HepG2 (cell line): ENCODE results near the gene POLR3K. TPM values are rescaled to one million over a fixed set of nuclear protein-coding genes. Genes with fewer than 3 reads are reported as not detected.

Experiments used
- ATAC-seq: fragments of 200-7000 bp; cut with Tn5 transposase; 3 replicates; pipeline ENCODE4 v1.9.1; 2020; ENCODE audit warnings: mild to moderate bottlenecking, moderate library complexity
- BruUV-seq: library from RNA; stranded (reverse); fragments of 400-500 nt; replicated peaks from 2 replicates; lab custom pipeline; 2021; lab: Mats Ljungman, UMichigan
- CTCF ChIA-PET: fragments of 300-600 bp; formaldehyde crosslinking; extraction: SDS; loops from one replicate; lab custom pipeline; 2021; ENCODE audit warnings: low total read pairs, inconsistent platforms, low intra/inter-chr PET ratio; lab: Yijun Ruan, JAX
- POLR2A ChIA-PET: fragments of 350-600 bp; sonication (Branson Sonifier 250); formaldehyde crosslinking; loops from one replicate; lab custom pipeline; 2020; ENCODE audit warnings: antibody characterized with exemption, inconsistent platforms; lab: Yijun Ruan, JAX
- DNase-seq: peaks from one replicate; pipeline ENCODE4 v3.0.0-alpha.2; 2015; ENCODE audit warnings: low spot score
- FAIRE-seq: peaks from 3 replicates; lab custom pipeline; 2011; peaks lifted over from hg19 to GRCh38; lab: Jason Lieb, UNC
- H2AFZ ChIP-seq: one replicate; pipeline ENCODE4 v1.6.1; 2011; ENCODE audit warnings: low read length, inconsistent platforms
- H3K27ac ChIP-seq: fragments of 300-600 bp; 3 replicates; pipeline ENCODE4 v1.8.0; 2011; ENCODE audit warnings: mixed run types, mild to moderate bottlenecking, mixed read lengths, low read length, inconsistent platforms; ENCODE audit not compliant: insufficient read depth; ENCODE audit errors: extremely low read length
- H3K27me3 ChIP-seq, 2 experiments: fragments of 200-600 bp in 1 of 2; 2 replicates in 1 of 2; 3 replicates in 1 of 2; pipeline versions ENCODE4 v1.6.0 to v1.8.0; 2011; ENCODE audit warnings: low read length in 2 of 2, mild to moderate bottlenecking in 2 of 2, moderate library complexity in 2 of 2, inconsistent platforms in 1 of 2; ENCODE audit not compliant: insufficient read depth in 2 of 2, control insufficient read depth in 1 of 2
- H3K36me3 ChIP-seq, 2 experiments: fragments of 200-600 bp in 1 of 2; replicated peaks in 1 of 2; 2 replicates in 1 of 2; 3 replicates in 1 of 2; pipeline versions ENCODE4 v1.5.1 to v1.8.0; 2011; ENCODE audit warnings: low read length in 2 of 2, inconsistent platforms in 1 of 2; ENCODE audit not compliant: insufficient read depth in 2 of 2, control insufficient read depth in 1 of 2
- H3K4me1 ChIP-seq: 2 replicates; pipeline ENCODE4 v1.5.1; 2012; ENCODE audit warnings: low read length, inconsistent platforms; ENCODE audit not compliant: insufficient read depth
- H3K4me2 ChIP-seq: 2 replicates; pipeline ENCODE4 v1.6.0; 2011; ENCODE audit warnings: low read depth, low read length, inconsistent platforms
- H3K4me3 ChIP-seq, 3 experiments: fragments of 200-600 bp in 1 of 3; sonication (generic), shearing (Covaris generic) in 1 of 3; replicated peaks in 1 of 3; 2 replicates each; pipeline ENCODE4 v1.5.1; 2011 to 2016; ENCODE audit warnings: low read length in 3 of 3, inconsistent platforms in 2 of 3, low read depth in 2 of 3, mild to moderate bottlenecking in 2 of 3, control low read depth in 1 of 3, mixed read lengths in 1 of 3; ENCODE audit not compliant: insufficient read depth in 1 of 3
- H3K79me2 ChIP-seq: one replicate; pipeline ENCODE4 v1.6.1; 2011; ENCODE audit warnings: low read length, inconsistent platforms; ENCODE audit not compliant: insufficient read depth
- H3K9ac ChIP-seq: 2 replicates; pipeline ENCODE4 v1.6.0; 2011; ENCODE audit warnings: mild to moderate bottlenecking, low read depth, low read length, inconsistent platforms; ENCODE audit not compliant: insufficient read depth
- H3K9me3 ChIP-seq: 2 replicates; pipeline ENCODE4 v1.5.1; 2012; ENCODE audit warnings: mild to moderate bottlenecking, low read length
- H4K20me1 ChIP-seq: 2 replicates; pipeline ENCODE4 v1.6.0; 2011; ENCODE audit warnings: inconsistent platforms, mild to moderate bottlenecking, low read length, moderate library complexity; ENCODE audit not compliant: insufficient read depth
- EED ChIP-seq: sonication (generic); formaldehyde crosslinking; IDR thresholded peaks from 2 replicates; pipeline ENCODE4 v1.5.0; 2020; ENCODE audit warnings: mild to moderate bottlenecking, missing genetic modification reagents
- HDAC2 ChIP-seq: sonication (generic); formaldehyde crosslinking; IDR thresholded peaks from 2 replicates; pipeline ENCODE4 v1.4.0; 2020; ENCODE audit warnings: missing genetic modification reagents
- HNRNPUL1 ChIP-seq: fragments of 200-400 bp; formaldehyde crosslinking; IDR thresholded peaks from 2 replicates; pipeline ENCODE4 v1.6.1; 2017; ENCODE audit warnings: low read depth, mild to moderate bottlenecking, low read length, moderate library complexity
- KAT7 ChIP-seq: IDR thresholded peaks from 2 replicates; pipeline ENCODE4 v1.6.1; 2018; ENCODE audit warnings: borderline replicate concordance, missing compliant biosample characterization
- KAT8 ChIP-seq: IDR thresholded peaks from 2 replicates; pipeline ENCODE4 v1.6.1; 2016; ENCODE audit warnings: missing genetic modification reagents, missing compliant biosample characterization
- KDM3A ChIP-seq: IDR thresholded peaks from 2 replicates; pipeline ENCODE4 v1.6.1; 2018; ENCODE audit warnings: low read depth, missing compliant biosample characterization
- RAD51 ChIP-seq: fragments of 450-650 bp; IDR thresholded peaks from 2 replicates; pipeline ENCODE4 v1.6.1; 2016; ENCODE audit warnings: borderline replicate concordance
- SKI ChIP-seq: fragments of 450-650 bp; IDR thresholded peaks from one replicate; pipeline ENCODE4 v1.6.1; 2018; ENCODE audit warnings: mild to moderate bottlenecking; ENCODE audit not compliant: partially characterized antibody
- SP5 ChIP-seq: IDR thresholded peaks from 2 replicates; pipeline ENCODE4 v1.6.1; 2016; ENCODE audit warnings: low read depth, borderline replicate concordance
- STAG1 ChIP-seq: sonication (generic); formaldehyde crosslinking; IDR thresholded peaks from 2 replicates; pipeline ENCODE4 v1.4.0; 2020; ENCODE audit warnings: missing genetic modification reagents
- TBP ChIP-seq: sonication (generic); formaldehyde crosslinking; IDR thresholded peaks from 2 replicates; pipeline ENCODE4 v1.5.0; 2020; ENCODE audit warnings: missing genetic modification reagents
- TCF7L2 ChIP-seq: IDR thresholded peaks from 2 replicates; pipeline ENCODE4 v1.6.1; 2011; ENCODE audit warnings: mild to moderate bottlenecking, low read depth, low read length, moderate library complexity
- TOE1 ChIP-seq: sonication (generic); formaldehyde crosslinking; IDR thresholded peaks from 2 replicates; pipeline ENCODE4 v1.4.0; 2020; ENCODE audit warnings: mild to moderate bottlenecking, missing genetic modification reagents
- ZBTB21 ChIP-seq: sonication (generic); formaldehyde crosslinking; IDR thresholded peaks from 2 replicates; pipeline ENCODE4 v1.4.0; 2020; ENCODE audit warnings: missing genetic modification reagents
- ZNF264 ChIP-seq: sonication (generic); formaldehyde crosslinking; IDR thresholded peaks from 2 replicates; pipeline ENCODE4 v1.4.0; 2020; ENCODE audit warnings: missing genetic modification reagents
- ZNF792 ChIP-seq: IDR thresholded peaks from 2 replicates; pipeline ENCODE4 v1.6.1; 2016
- ZNF878 ChIP-seq: sonication (generic); formaldehyde crosslinking; IDR thresholded peaks from 2 replicates; pipeline ENCODE4 v1.8.1; 2023; ENCODE audit warnings: mild to moderate bottlenecking, missing genetic modification reagents, moderate library complexity
- WGBS: methylation state at CpG from one replicate; pipeline ENCODE4 v1.1.6; 2017; ENCODE audit warnings: low lambda C conversion rate; 5-methylcytosine and 5-hydroxymethylcytosine counted together
- in situ Hi-C: cut with HindIII; loops from 2 replicates; pipeline ENCODE4 v1.10.0; 2017; ENCODE audit warnings: low pct_unique_long_range_greater_than_20kb; ENCODE audit not compliant: extremely low pct_ligation_motif_present
- intact Hi-C: fragments of 100-400 bp; cut with micrococcal nuclease; formaldehyde crosslinking; loops from one replicate; pipeline ENCODE4 v1.10.0; 2022; ENCODE audit not compliant: unreplicated experiment
- polyA plus RNA-seq, 8 experiments: library from polyadenylated mRNA; depleted of rRNA in 3 of 8; stranded (reverse) in 7 of 8; unstranded in 1 of 8; fragments of >200 nt; fragmentation: Illumina TruSeq in 4 of 8; extraction: Trizol in 4 of 8; gene quantifications; 2 replicates each; pipeline versions ENCODE4 v1.2.1 to v1.2.3, GENCODE V29; 2011 to 2016; ENCODE audit warnings: low read depth in 4 of 8, missing spikeins in 1 of 8, mixed read lengths in 1 of 8; ENCODE audit not compliant: insufficient read depth in 1 of 8
- total RNA-seq, 5 experiments: library from RNA; depleted of rRNA; stranded (reverse); fragments of >200 nt; fragmentation: Illumina TruSeq; extraction: Trizol; gene quantifications; 2 replicates each; pipeline ENCODE4 v1.2.3, GENCODE V29; 2016; ENCODE audit warnings: low read depth in 1 of 5
- TF ChIP-seq, protein P1 (sequence below): sonication (generic); formaldehyde crosslinking; IDR thresholded peaks from 2 replicates; pipeline ENCODE4 v1.8.0; 2022; ENCODE audit warnings: mild to moderate bottlenecking, missing genetic modification reagents

POLR3K gene
- total and polyA plus RNA-seq, 2 of the 13 experiments (the other 11 are each of a cell fraction or from before 2014, with no cell fraction given) = 14.8 to 18.8 TPM

DNA sequence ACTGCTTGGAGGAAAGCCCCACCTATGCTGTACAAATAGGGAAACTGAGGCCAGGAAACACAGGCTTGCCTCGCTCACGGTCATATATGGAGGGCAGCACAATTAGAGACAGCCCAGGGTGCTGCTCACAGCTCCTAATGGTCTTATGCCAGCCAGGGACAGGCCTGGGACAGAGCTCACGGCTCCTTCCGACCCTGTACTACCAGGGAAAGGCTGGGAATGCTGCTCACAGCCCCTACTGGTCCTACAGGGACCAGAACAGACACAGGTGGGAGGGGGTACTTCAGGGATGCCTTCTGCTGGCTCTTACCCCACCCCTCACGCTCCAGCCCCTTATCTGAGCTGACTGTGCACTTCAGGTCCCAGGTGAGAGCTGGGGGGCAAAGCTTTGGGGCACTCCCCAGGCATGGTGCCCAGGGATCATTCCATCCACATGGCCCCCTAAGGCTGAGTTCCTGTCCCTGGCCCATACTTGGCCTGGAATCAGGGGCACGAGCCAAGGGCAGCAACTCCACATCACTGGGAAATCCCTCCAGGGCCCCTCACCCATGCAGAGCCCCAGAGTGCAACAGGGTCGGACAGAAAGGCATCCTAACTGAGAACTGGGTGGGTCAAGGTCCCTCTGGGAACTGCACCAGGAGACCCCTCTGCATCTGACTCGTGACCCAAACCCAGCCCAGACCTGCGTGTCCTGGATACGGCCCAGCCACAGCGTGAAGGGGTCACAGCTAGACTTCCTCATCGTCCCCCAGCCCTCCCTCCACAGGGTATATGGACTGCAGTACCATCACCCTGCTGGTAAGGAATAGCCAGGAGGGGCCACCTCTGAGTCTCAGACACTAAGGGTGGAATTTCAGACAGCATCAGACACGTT is 13.1 kb upstream of the POLR3K start:
- DNase-seq (no peak), FAIRE-seq (no peak), ATAC-seq (peak; percentile 13)
- TF ChIP-seq ZNF264 (CRISPR knock-in tag) = no peak
- TF ChIP-seq ZNF878 (CRISPR knock-in tag) = no peak
- TF ChIP-seq KAT8 (CRISPR knock-in tag) = no peak
- TF ChIP-seq RAD51 = no peak
- no peak for TF ChIP-seq ZBTB21 (CRISPR knock-in tag)
- in situ Hi-C loops = no loop called here
- Histone ChIP-seq H3K27ac (no peak overlapping the region), H3K27me3 (no peaks in the 10 kb centered on the region), H3K36me3 (peaks cover 0 to 1% of the 10 kb centered on the region in 2 experiments; a peak in 2 of 5 replicates), H3K9ac (no peak overlapping the region), H4K20me1 (peaks cover 9% of the 10 kb centered on the region; the same call in 1 of the 2 replicates), H3K4me3 (no peak overlapping the region), H3K4me2 (no peak overlapping the region), H3K4me1 (peaks cover 55% of the 10 kb centered on the region), H2AFZ (no peak overlapping the region), H3K9me3 (no peaks in the 10 kb centered on the region), H3K79me2 (no peaks in the 10 kb centered on the region)
- POLR2A ChIA-PET = interaction anchor here (0.6 to 1.9 kb wide), 5 partner anchors 11 to 114 kb away, joined by 3 to 11 read pairs (median 6); partner anchors contain the start of genes HBQ1, MPG, POLR3K and SNRNP25
- no TSS peak for BruUV-seq
- 80% methylated on average over 8 of the region's 13 CpGs for WGBS
- CTCF ChIA-PET = interaction anchor here (1.2 to 5.1 kb wide), 6 partner anchors 9 to 296 kb away, joined by 3 to 155 read pairs (median 7); partner anchors contain the start of gene HBQ1
- intact Hi-C loops = no loop called here

DNA sequence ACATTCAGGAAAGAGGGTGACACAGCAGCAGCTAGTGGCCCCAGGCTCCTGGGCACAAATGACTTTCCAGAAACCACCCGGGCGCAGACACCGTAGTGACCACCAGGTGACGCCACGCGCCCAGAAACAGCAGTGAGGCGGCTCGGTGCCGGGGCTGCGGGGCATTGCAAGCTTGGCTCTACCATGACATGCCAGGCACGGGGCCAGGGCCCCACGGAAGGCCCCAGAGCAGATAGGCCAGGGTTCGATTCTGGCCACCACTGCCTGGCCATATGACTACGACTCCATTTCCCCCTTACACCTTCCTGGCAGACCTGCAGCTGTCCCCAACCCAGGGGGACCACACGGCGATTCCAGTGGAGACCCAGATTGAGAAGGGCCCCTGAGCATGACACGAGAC is 12.3 kb upstream of the POLR3K start:
- Histone ChIP-seq H3K36me3 (peaks cover 0 to 1% of the 10 kb centered on the region in 2 experiments; a peak in 2 of 5 replicates), H3K4me2 (no peak overlapping the region), H4K20me1 (peaks cover 9% of the 10 kb centered on the region; the same call in 1 of the 2 replicates), H3K4me1 (peaks cover 47% of the 10 kb centered on the region), H3K27ac (no peak overlapping the region), H3K9ac (no peak overlapping the region), H3K4me3 (no peak overlapping the region), H3K79me2 (no peaks in the 10 kb centered on the region), H3K27me3 (no peaks in the 10 kb centered on the region), H3K9me3 (no peaks in the 10 kb centered on the region), H2AFZ (no peak overlapping the region)
- ChIA-PET POLR2A (interaction anchor here (1.1 to 1.9 kb wide), 4 partner anchors 12 to 115 kb away, joined by 5 to 11 read pairs (median 6); partner anchors contain the start of genes HBQ1, MPG, POLR3K and SNRNP25), CTCF (interaction anchor here (1.2 to 5.1 kb wide), 6 partner anchors 10 to 297 kb away, joined by 3 to 155 read pairs (median 7); partner anchors contain the start of gene HBQ1)
- intact Hi-C loops (loop anchor here (1.0 kb wide), 2 partner anchors 32 to 116 kb away; no protein-coding TSS in a partner anchor), in situ Hi-C loops (no loop called here)
- no peak for FAIRE-seq
- peak; percentile 82 for ATAC-seq
- BruUV-seq = no TSS peak
- 25% methylated on average over 4 of the region's 17 CpGs for WGBS
- peak; percentile 56 for DNase-seq
- TF ChIP-seq TCF7L2 = no peak
- TF ChIP-seq SKI = no peak
- TF ChIP-seq HNRNPUL1 = no peak
- no peak for TF ChIP-seq KAT7 (CRISPR knock-in tag)
- no peak for TF ChIP-seq TBP
- no peak for TF ChIP-seq TOE1
- TF ChIP-seq STAG1 (CRISPR knock-in tag) = peak; percentile 99
- 0 out of 2 replicates have a peak, but pooled peaks have one; percentile 33 for TF ChIP-seq ZNF792 (CRISPR knock-in tag)
- TF ChIP-seq, protein P1, sequence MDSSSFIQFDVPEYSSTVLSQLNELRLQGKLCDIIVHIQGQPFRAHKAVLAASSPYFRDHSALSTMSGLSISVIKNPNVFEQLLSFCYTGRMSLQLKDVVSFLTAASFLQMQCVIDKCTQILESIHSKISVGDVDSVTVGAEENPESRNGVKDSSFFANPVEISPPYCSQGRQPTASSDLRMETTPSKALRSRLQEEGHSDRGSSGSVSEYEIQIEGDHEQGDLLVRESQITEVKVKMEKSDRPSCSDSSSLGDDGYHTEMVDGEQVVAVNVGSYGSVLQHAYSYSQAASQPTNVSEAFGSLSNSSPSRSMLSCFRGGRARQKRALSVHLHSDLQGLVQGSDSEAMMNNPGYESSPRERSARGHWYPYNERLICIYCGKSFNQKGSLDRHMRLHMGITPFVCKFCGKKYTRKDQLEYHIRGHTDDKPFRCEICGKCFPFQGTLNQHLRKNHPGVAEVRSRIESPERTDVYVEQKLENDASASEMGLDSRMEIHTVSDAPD = peak; percentile 76; the same call in 1 of the 2 replicates
- peak; percentile 44; the same call in 1 of the 2 replicates for TF ChIP-seq SP5
- TF ChIP-seq EED (CRISPR knock-in tag) = no peak
- TF ChIP-seq HDAC2 (CRISPR knock-in tag) = no peak; the same call in 1 of the 2 replicates
- peak; percentile 70; the same call in 1 of the 2 replicates for TF ChIP-seq KDM3A (CRISPR knock-in tag)
- no peak for TF ChIP-seq RAD51
